Upper lobe of left lung (tissue), 4 donors: ENCODE measurements around the gene SRCAP.

Source experiments
- CTCF ChIP-seq, 6 experiments: fragments of 450-650 bp in 4 of 6; fragments of 200-600 bp in 2 of 6; sonication (generic) in 2 of 6; IDR thresholded peaks; one replicate each; pipeline ENCODE4 v1.5.1; 2016 to 2019; ENCODE audit warnings: antibody characterized with exemption in 6 of 6
- POLR2A ChIP-seq, 4 donors: fragments of 450-650 bp; IDR thresholded peaks; one replicate each; pipeline ENCODE4 v1.5.1; 2016 to 2017; ENCODE audit warnings: antibody characterized with exemption in 4 of 4, mild to moderate bottlenecking in 2 of 4

GRCh38 chr16:30773826-30774225, 74.9 kb downstream of the SRCAP start:
- TF ChIP-seq CTCF (IDR thresholded peaks at IDR 0.05), result no peak
- no peak for TF ChIP-seq POLR2A (IDR thresholded peaks at IDR 0.05)
